Common myeloid progenitor, CD34-positive (primary cell): ENCODE results near the gene PLVAP.

ENCODE experiments used
- CTCF ChIA-PET: fragments of 350-600 bp; sonication (Branson Sonifier 250); formaldehyde crosslinking; loops from one replicate; lab custom pipeline; 2021; ENCODE audit warnings: antibody characterized with exemption; lab: Charles Lee
- POLR2A ChIA-PET: fragments of 350-600 bp; sonication (Branson Sonifier 250); formaldehyde crosslinking; loops from one replicate; lab custom pipeline; 2021; ENCODE audit warnings: antibody characterized with exemption; lab: Charles Lee
- DNase-seq, 3 donors: peaks; one replicate each; pipeline versions ENCODE4 v3.0.0 to v3.0.0-alpha.2; 2013
- H3K27ac ChIP-seq, 2 experiments: 1 replicate in 1 of 2; 2 replicates in 1 of 2; pipeline ENCODE4 v1.7.0; 2013; ENCODE audit warnings: inconsistent platforms in 2 of 2, low read length in 2 of 2, mild to moderate bottlenecking in 2 of 2, low read depth in 1 of 2, moderate library complexity in 1 of 2; ENCODE audit not compliant: severe bottlenecking in 2 of 2, insufficient read depth in 1 of 2, poor library complexity in 1 of 2
- H3K27me3 ChIP-seq, 5 experiments: replicated peaks in 2 of 5; 1 replicate in 3 of 5; 2 replicates in 2 of 5; pipeline versions ENCODE4 v1.6.1 to v1.7.0; 2013; ENCODE audit warnings: low read length in 4 of 5, mild to moderate bottlenecking in 2 of 5, moderate library complexity in 2 of 5, inconsistent platforms in 1 of 5; ENCODE audit not compliant: insufficient read depth in 5 of 5, control insufficient read depth in 4 of 5
- H3K36me3 ChIP-seq, 4 experiments: 1 replicate in 2 of 4; 2 replicates in 2 of 4; pipeline versions ENCODE4 v1.6.1 to v1.7.0; 2013; ENCODE audit warnings: low read length in 3 of 4, control low read depth in 1 of 4, mild to moderate bottlenecking in 1 of 4; ENCODE audit not compliant: control insufficient read depth in 4 of 4, insufficient read depth in 4 of 4
- H3K4me1 ChIP-seq, 4 experiments: 1 replicate in 3 of 4; 2 replicates in 1 of 4; pipeline versions ENCODE4 v1.6.1 to v1.7.1; 2013; ENCODE audit warnings: low read length in 3 of 4, mild to moderate bottlenecking in 3 of 4, control low read depth in 1 of 4, inconsistent platforms in 1 of 4, moderate library complexity in 1 of 4; ENCODE audit not compliant: control insufficient read depth in 4 of 4, insufficient read depth in 4 of 4; ENCODE audit errors: control extremely low read depth in 1 of 4
- H3K4me3 ChIP-seq, 7 experiments: 1 replicate in 4 of 7; 2 replicates in 3 of 7; pipeline versions ENCODE4 v1.5.1 to v1.7.0; 2013; ENCODE audit warnings: mild to moderate bottlenecking in 7 of 7, low read length in 6 of 7, moderate library complexity in 6 of 7, inconsistent platforms in 2 of 7, low read depth in 2 of 7, control low read depth in 1 of 7; ENCODE audit not compliant: insufficient read depth in 4 of 7, control insufficient read depth in 1 of 7; ENCODE audit errors: extremely low read depth in 1 of 7
- H3K9me3 ChIP-seq, 5 experiments: 1 replicate in 4 of 5; 2 replicates in 1 of 5; pipeline versions ENCODE4 v1.6.1 to v1.7.1; 2013; ENCODE audit warnings: low read length in 4 of 5, mild to moderate bottlenecking in 2 of 5, inconsistent platforms in 1 of 5, low read depth in 1 of 5, moderate library complexity in 1 of 5; ENCODE audit not compliant: control insufficient read depth in 4 of 5, insufficient read depth in 2 of 5; ENCODE audit errors: control extremely low read depth in 1 of 5
- WGBS: methylation state at CpG from one replicate; pipeline ENCODE4 v1.1.5; 2013; ENCODE audit not compliant: insufficient coverage; 5-methylcytosine and 5-hydroxymethylcytosine counted together

The PLVAP gene

GRCh38 chr19:17351815-17352435 lies 25.2 kb downstream of the PLVAP start:
- POLR2A ChIA-PET, result no interaction called here
- CTCF ChIA-PET, result interaction anchor here (1.3 kb wide), 1 partner anchor 34 kb away, joined by 3 read pairs; no protein-coding TSS in a partner anchor

GRCh38 chr19:17348700-17349099 lies 28.4 kb downstream of the PLVAP start:
- ChIA-PET POLR2A (no interaction called here), CTCF (interaction anchor here (0.5 to 10.1 kb wide), 4 partner anchors 8 to 52 kb away, joined by 3 to 144 read pairs (median 9); no protein-coding TSS in a partner anchor)
- H3K9me3 ChIP-seq, result no peaks in the 10 kb centered on the region
- WGBS, result 7% methylated on average over 9 of the region's 12 CpGs
- no peaks in the 10 kb centered on the region for H3K36me3 ChIP-seq
- H3K27me3 ChIP-seq, result no peaks in the 10 kb centered on the region
- peaks cover 0 to 44% (median 33%) of the 10 kb centered on the region in 4 experiments for H3K4me1 ChIP-seq
- peak in 1 of 3 donors; percentile 44 for DNase-seq
- H3K4me3 ChIP-seq, result peak overlapping the region in 2 of 7 experiments; percentile 6 to 50
- H3K27ac ChIP-seq, result no peak overlapping the region

More at GRCh38 chr19:17351815-17352435, 25.2 kb downstream of the PLVAP start:
- Histone ChIP-seq H3K27me3 (no peaks in the 10 kb centered on the region), H3K36me3 (no peaks in the 10 kb centered on the region), H3K4me1 (peaks cover 0 to 41% (median 31%) of the 10 kb centered on the region in 4 experiments), H3K9me3 (no peaks in the 10 kb centered on the region), H3K27ac (no peak overlapping the region), H3K4me3 (peak overlapping the region in 1 of 7 experiments; percentile 16)
- peak in 2 of 3 donors; percentile 31 to 35 for DNase-seq
- WGBS, result 92% methylated on average over 27 of the region's 45 CpGs

DNA sequence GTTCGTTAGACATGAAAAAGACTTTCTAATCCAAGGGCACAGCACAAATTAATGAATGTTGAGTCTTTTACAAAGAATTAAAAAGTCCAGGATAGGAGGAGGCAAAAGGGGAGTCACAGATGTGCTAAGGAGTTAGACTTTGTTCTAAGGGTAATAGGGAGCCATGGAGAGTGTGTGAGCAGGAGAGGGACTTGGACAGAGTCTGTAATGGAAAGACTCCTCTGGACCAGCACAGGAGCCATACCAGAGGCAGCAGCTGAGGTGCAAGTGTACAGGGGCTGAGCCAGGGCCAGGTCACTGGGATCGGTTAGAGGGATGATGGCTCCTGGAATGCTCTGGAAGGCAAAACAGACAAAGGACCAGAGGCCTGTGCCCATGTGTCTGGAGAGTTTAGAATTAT lies 29.3 kb downstream of the PLVAP start:
- H3K9me3 ChIP-seq, result no peaks in the 10 kb centered on the region

GRCh38 chr19:17347361-17347760 lies 29.8 kb downstream of the PLVAP start:
- H3K9me3 ChIP-seq, result no peaks in the 10 kb centered on the region
- WGBS, result 13% methylated on average over 4 of the region's 6 CpGs
- no peak overlapping the region for H3K27ac ChIP-seq
- no peak for DNase-seq
- H3K4me3 ChIP-seq, result no peak overlapping the region
- no peaks in the 10 kb centered on the region for H3K36me3 ChIP-seq
- ChIA-PET CTCF (interaction anchor here (1.0 to 10.1 kb wide), 11 partner anchors 10 to 42 kb away, joined by 3 to 144 read pairs (median 4); no protein-coding TSS in a partner anchor), POLR2A (interaction anchor here (0.6 kb wide), 1 partner anchor 20 kb away, joined by 3 read pairs; no protein-coding TSS in a partner anchor)
- peaks cover 0 to 35% (median 29%) of the 10 kb centered on the region in 4 experiments for H3K4me1 ChIP-seq
- H3K27me3 ChIP-seq, result no peaks in the 10 kb centered on the region

More for the DNA sequence above, 29.3 kb downstream of the PLVAP start:
- Histone ChIP-seq H3K27me3 (no peaks in the 10 kb centered on the region), H3K27ac (no peak overlapping the region), H3K36me3 (no peaks in the 10 kb centered on the region), H3K4me1 (peaks cover 0 to 40% (median 30%) of the 10 kb centered on the region in 4 experiments), H3K4me3 (no peak overlapping the region)
- ChIA-PET POLR2A (interaction anchor here (0.6 kb wide), 1 partner anchor 56 kb away, joined by 4 read pairs; no protein-coding TSS in a partner anchor), CTCF (interaction anchor here (1.0 to 10.1 kb wide), 8 partner anchors 9 to 41 kb away, joined by 3 to 144 read pairs (median 4); no protein-coding TSS in a partner anchor)
- 20% methylated on average over 1 of the region's 2 CpGs for WGBS
- DNase-seq, result no peak

- H3K4me3 ChIP-seq, result no peak overlapping the region
- WGBS, result 31% methylated on average over 13 of the region's 24 CpGs
- POLR2A ChIA-PET, result no interaction called here
- H3K36me3 ChIP-seq, result peaks cover 0 to 6% (median 6%) of the 10 kb centered on the region in 4 experiments
- H3K27ac ChIP-seq, result no peak overlapping the region
- no peaks in the 10 kb centered on the region for H3K27me3 ChIP-seq
- peak; percentile 60 to 69 (median 62) for DNase-seq
- H3K9me3 ChIP-seq, result no peaks in the 10 kb centered on the region
- CTCF ChIA-PET, result interaction anchor here (0.8 to 10.1 kb wide), 8 partner anchors 11 to 95 kb away, joined by 3 to 144 read pairs (median 4); partner anchors contain the start of gene CCDC194
- peaks cover 0 to 29% (median 21%) of the 10 kb centered on the region in 4 experiments for H3K4me1 ChIP-seq
Observed at GRCh38 chr19:17346109-17346671, 31.0 kb downstream of the PLVAP start.

GRCh38 chr19:17341845-17342244 lies 35.3 kb downstream of the PLVAP start:
- no peaks in the 10 kb centered on the region for H3K27me3 ChIP-seq
- H3K4me3 ChIP-seq, result no peak overlapping the region
- POLR2A ChIA-PET, result no interaction called here
- 97% methylated on average over 4 of the region's 7 CpGs for WGBS
- CTCF ChIA-PET, result interaction anchor here (1.2 to 10.1 kb wide), 2 partner anchors 14 to 46 kb away, joined by 3 to 144 read pairs; no protein-coding TSS in a partner anchor
- H3K36me3 ChIP-seq, result peaks cover 0 to 16% (median 10%) of the 10 kb centered on the region in 4 experiments
- DNase-seq, result no peak
- H3K4me1 ChIP-seq, result peaks cover 0 to 19% (median 16%) of the 10 kb centered on the region in 4 experiments
- H3K27ac ChIP-seq, result no peak overlapping the region
- no peaks in the 10 kb centered on the region for H3K9me3 ChIP-seq
